Skeletal muscle tissue (tissue), 4 donors: ENCODE measurements around the gene PRAC2. TPM values are rescaled to one million over a fixed set of nuclear protein-coding genes. Genes with fewer than 3 reads are reported as not detected.

Experiments
- H3K27ac ChIP-seq: one replicate; pipeline ENCODE4 v1.7.0; 2013; ENCODE audit warnings: mild to moderate bottlenecking, low read depth, low read length, inconsistent platforms
- H3K27me3 ChIP-seq, 3 donors: one replicate each; pipeline ENCODE4 v1.7.0; 2013; ENCODE audit warnings: low read length in 3 of 3; ENCODE audit not compliant: control insufficient read depth in 3 of 3, insufficient read depth in 3 of 3
- H3K36me3 ChIP-seq, 3 donors: one replicate each; pipeline ENCODE4 v1.7.0; 2013; ENCODE audit warnings: low read length in 3 of 3; ENCODE audit not compliant: control insufficient read depth in 3 of 3, insufficient read depth in 3 of 3
- H3K4me1 ChIP-seq, 3 donors: one replicate each; pipeline ENCODE4 v1.7.0; 2013; ENCODE audit warnings: low read length in 3 of 3, mild to moderate bottlenecking in 3 of 3; ENCODE audit not compliant: control insufficient read depth in 3 of 3, insufficient read depth in 3 of 3
- H3K4me3 ChIP-seq, 3 donors: one replicate each; pipeline ENCODE4 v1.7.0; 2013; ENCODE audit warnings: low read length in 3 of 3
- H3K9ac ChIP-seq, 3 donors: one replicate each; pipeline ENCODE4 v1.7.0; 2013; ENCODE audit warnings: low read length in 3 of 3, mild to moderate bottlenecking in 3 of 3, moderate library complexity in 2 of 3, low read depth in 1 of 3
- H3K9me3 ChIP-seq, 3 donors: one replicate each; pipeline ENCODE4 v1.7.0; 2013; ENCODE audit warnings: low read length in 3 of 3; ENCODE audit not compliant: control insufficient read depth in 3 of 3
- total RNA-seq: library from RNA; depleted of rRNA; stranded (reverse); fragments of >200 nt; gene quantifications from one replicate; pipeline ENCODE4 v1.2.3, GENCODE V29; 2014
- donor health status: Osteomylitis.

PRAC2 gene
- total RNA-seq, 1 donor from 2014 or later, result not detected

DNA sequence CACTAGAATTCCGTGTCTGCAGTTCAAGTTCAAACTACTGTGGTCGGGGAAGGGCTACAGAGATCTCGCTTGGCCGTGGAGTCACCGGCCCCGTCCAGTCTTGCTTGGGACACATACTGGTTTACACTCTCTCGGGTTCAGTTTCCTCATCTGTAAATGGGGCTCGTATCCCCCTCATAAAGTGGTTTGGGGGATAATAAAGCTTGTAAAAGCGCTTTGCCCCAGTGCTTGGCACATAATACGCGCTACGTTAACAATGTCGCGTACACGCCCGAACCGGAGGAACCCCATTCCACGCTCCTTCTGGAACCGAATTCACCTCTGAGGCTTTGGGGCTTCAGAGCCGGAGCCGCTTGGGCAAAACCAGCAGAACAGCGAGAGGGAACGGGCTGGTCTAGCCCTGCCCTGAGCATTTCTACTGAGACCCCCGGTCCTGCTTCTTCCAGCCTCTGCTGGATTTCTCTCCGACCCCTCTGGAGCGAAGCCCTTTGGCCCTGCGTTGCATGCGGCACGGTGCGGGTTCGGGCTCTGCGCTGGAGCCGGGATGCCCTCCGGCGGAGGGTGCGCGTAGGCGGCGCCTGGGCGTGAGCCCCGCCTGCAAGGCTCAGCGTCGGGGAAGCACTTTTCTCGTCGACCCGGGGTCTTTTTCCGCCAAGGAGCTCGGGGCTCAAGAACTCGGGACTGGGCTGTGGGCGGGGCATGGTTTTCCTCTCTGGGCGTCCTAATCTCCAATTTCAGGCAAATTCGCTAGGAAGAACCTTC, 31.7 kb downstream of the PRAC2 start:
- Histone ChIP-seq H3K4me1 (peaks cover 3 to 19% (median 18%) of the 10 kb centered on the region in 3 donors), H3K9me3 (no peaks in the 10 kb centered on the region), H3K27me3 (peaks cover 87 to 90% (median 89%) of the 10 kb centered on the region in 3 donors), H3K9ac (no peak overlapping the region), H3K4me3 (no peak overlapping the region), H3K27ac (no peak overlapping the region), H3K36me3 (no peaks in the 10 kb centered on the region)

DNA sequence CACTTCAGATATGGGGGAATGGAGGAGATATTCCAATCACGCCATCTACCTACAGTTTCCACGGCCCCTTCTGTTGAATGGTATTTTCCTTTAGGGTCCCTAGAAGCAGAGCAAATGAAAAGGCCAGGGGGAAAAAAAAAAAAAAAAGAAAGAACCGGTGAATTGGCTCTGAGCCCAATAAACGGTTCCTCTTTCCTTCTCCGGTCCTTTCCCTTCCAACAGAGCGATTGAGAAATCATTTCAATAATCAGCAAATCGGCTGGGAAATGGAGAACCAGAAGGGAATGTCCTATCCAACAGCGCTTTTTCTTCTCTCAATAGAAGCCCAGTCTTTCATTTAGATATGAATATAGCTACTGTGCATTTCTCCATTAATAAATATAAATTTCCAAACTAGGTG, 32.4 kb downstream of the PRAC2 start:
- no peak overlapping the region for H3K9ac ChIP-seq
- H3K27ac ChIP-seq, result no peak overlapping the region
- peaks cover 3 to 19% (median 18%) of the 10 kb centered on the region in 3 donors for H3K4me1 ChIP-seq
- no peaks in the 10 kb centered on the region for H3K36me3 ChIP-seq
- H3K9me3 ChIP-seq, result no peaks in the 10 kb centered on the region
- H3K4me3 ChIP-seq, result no peak overlapping the region
- H3K27me3 ChIP-seq, result peaks cover 81 to 84% (median 83%) of the 10 kb centered on the region in 3 donors

DNA sequence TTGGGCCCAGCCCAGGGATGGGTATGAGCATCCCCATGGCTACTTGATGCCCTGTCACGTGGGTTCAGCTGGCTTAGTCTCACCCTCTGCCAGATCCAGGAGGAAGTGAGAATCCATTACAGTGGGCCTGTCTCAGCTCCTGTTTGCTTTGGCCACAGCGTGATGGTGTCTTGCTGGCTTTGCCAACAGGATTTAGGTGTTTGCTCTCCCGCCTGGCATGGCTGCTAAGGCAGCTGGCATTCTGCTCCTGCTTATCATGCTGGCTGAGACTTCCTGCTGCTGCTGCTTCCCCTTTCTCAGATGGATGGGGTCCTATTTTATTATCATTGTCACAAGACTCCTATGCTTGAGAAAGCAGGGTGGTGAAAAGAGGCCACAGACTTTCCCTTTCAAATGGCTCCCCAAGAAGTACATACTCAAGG, 33.9 kb downstream of the PRAC2 start:
- H3K9ac ChIP-seq, result no peak overlapping the region
- H3K27me3 ChIP-seq, result peaks cover 74 to 82% (median 81%) of the 10 kb centered on the region in 3 donors
- H3K4me3 ChIP-seq, result no peak overlapping the region
- peaks cover 3 to 19% (median 18%) of the 10 kb centered on the region in 3 donors for H3K4me1 ChIP-seq
- no peaks in the 10 kb centered on the region for H3K36me3 ChIP-seq
- no peaks in the 10 kb centered on the region for H3K9me3 ChIP-seq
- no peak overlapping the region for H3K27ac ChIP-seq

GRCh38 chr17:48757524-48757961, 34.6 kb downstream of the PRAC2 start:
- Histone ChIP-seq H3K4me1 (peaks cover 3 to 19% (median 18%) of the 10 kb centered on the region in 3 donors), H3K36me3 (no peaks in the 10 kb centered on the region), H3K9ac (no peak overlapping the region), H3K27ac (no peak overlapping the region), H3K4me3 (no peak overlapping the region), H3K27me3 (peaks cover 74 to 82% (median 81%) of the 10 kb centered on the region in 3 donors), H3K9me3 (no peaks in the 10 kb centered on the region)

GRCh38 chr17:48759288-48759687, 36.3 kb downstream of the PRAC2 start:
- H3K9me3 ChIP-seq, result no peaks in the 10 kb centered on the region
- peaks cover 61 to 78% (median 73%) of the 10 kb centered on the region in 3 donors for H3K27me3 ChIP-seq
- peaks cover 3 to 8% (median 6%) of the 10 kb centered on the region in 3 donors for H3K4me1 ChIP-seq
- no peak overlapping the region for H3K4me3 ChIP-seq
- H3K27ac ChIP-seq, result no peak overlapping the region
- no peaks in the 10 kb centered on the region for H3K36me3 ChIP-seq
- H3K9ac ChIP-seq, result no peak overlapping the region

DNA sequence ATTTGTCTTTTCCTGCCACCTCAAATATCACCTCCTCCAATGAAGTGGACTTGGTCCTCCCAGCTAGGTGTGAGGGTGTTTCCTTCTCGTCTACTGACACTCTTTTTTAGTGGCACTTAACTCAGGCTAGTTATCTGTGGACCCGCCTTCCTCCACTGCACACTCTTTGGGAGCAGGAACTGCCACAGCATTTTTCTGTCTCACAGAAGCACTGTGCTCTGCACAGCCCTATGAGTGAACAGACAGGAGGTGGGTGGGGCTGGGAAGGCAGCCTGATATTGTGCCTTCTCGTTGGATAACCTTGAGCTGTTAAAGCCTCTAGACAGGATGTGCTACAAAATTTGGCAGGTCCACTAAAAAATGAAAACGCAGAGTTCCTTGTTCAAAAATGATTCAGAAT, 37.4 kb downstream of the PRAC2 start:
- H3K4me1 ChIP-seq, result no peaks in the 10 kb centered on the region
- H3K9ac ChIP-seq, result no peak overlapping the region
- H3K27ac ChIP-seq, result no peak overlapping the region
- H3K4me3 ChIP-seq, result no peak overlapping the region
- no peaks in the 10 kb centered on the region for H3K9me3 ChIP-seq
- H3K36me3 ChIP-seq, result no peaks in the 10 kb centered on the region
- peaks cover 50 to 68% (median 64%) of the 10 kb centered on the region in 3 donors for H3K27me3 ChIP-seq

GRCh38 chr17:48761114-48761513, 38.1 kb downstream of the PRAC2 start:
- no peak overlapping the region for H3K27ac ChIP-seq
- no peak overlapping the region for H3K4me3 ChIP-seq
- H3K9me3 ChIP-seq, result no peaks in the 10 kb centered on the region
- H3K36me3 ChIP-seq, result no peaks in the 10 kb centered on the region
- no peak overlapping the region for H3K9ac ChIP-seq
- no peaks in the 10 kb centered on the region for H3K4me1 ChIP-seq
- H3K27me3 ChIP-seq, result peaks cover 43 to 68% (median 61%) of the 10 kb centered on the region in 3 donors

GRCh38 chr17:48767263-48767774, 44.3 kb downstream of the PRAC2 start:
- Histone ChIP-seq H3K9ac (no peak overlapping the region), H3K4me3 (no peak overlapping the region), H3K36me3 (no peaks in the 10 kb centered on the region), H3K27ac (no peak overlapping the region), H3K9me3 (no peaks in the 10 kb centered on the region), H3K27me3 (peaks cover 15 to 46% (median 32%) of the 10 kb centered on the region in 3 donors), H3K4me1 (no peaks in the 10 kb centered on the region)

GRCh38 chr17:48769009-48769675, 46.2 kb downstream of the PRAC2 start:
- Histone ChIP-seq H3K9ac (no peak overlapping the region), H3K4me3 (no peak overlapping the region), H3K9me3 (no peaks in the 10 kb centered on the region), H3K27me3 (peaks cover 8 to 30% (median 22%) of the 10 kb centered on the region in 3 donors), H3K27ac (no peak overlapping the region), H3K36me3 (no peaks in the 10 kb centered on the region), H3K4me1 (no peaks in the 10 kb centered on the region)

- Histone ChIP-seq H3K27me3 (peaks cover 8 to 22% (median 15%) of the 10 kb centered on the region in 3 donors), H3K36me3 (no peaks in the 10 kb centered on the region), H3K4me1 (no peaks in the 10 kb centered on the region), H3K9ac (no peak overlapping the region), H3K4me3 (no peak overlapping the region), H3K9me3 (no peaks in the 10 kb centered on the region), H3K27ac (no peak overlapping the region)
These were observed 48.0 kb downstream of the PRAC2 start for GRCh38 chr17:48770954-48771353.
